H9 (cell line): ENCODE measurements around the gene FAXC. TPM values are rescaled to one million over a fixed set of nuclear protein-coding genes. Genes with fewer than 3 reads are reported as not detected.

Source experiments
- DNase-seq: peaks from one replicate; pipeline ENCODE4 v3.0.0-alpha.2; 2017
- H2AFZ ChIP-seq: one replicate; pipeline ENCODE4 v1.6.1; 2013; ENCODE audit warnings: mild to moderate bottlenecking, low read length, control low read depth, moderate library complexity
- H2AK5ac ChIP-seq: 2 replicates; pipeline ENCODE4 v1.6.1; 2013; ENCODE audit warnings: low read length, control low read depth, mixed read lengths; ENCODE audit not compliant: insufficient read length
- H2BK120ac ChIP-seq: one replicate; pipeline ENCODE4 v1.6.1; 2013; ENCODE audit warnings: low read depth, mild to moderate bottlenecking, low read length, control low read depth, inconsistent platforms; ENCODE audit not compliant: poor library complexity, severe bottlenecking
- H2BK12ac ChIP-seq: 2 replicates; pipeline ENCODE4 v1.6.1; 2013; ENCODE audit warnings: low read length, control low read depth, mixed read lengths, low read depth; ENCODE audit not compliant: insufficient read length
- H2BK15ac ChIP-seq: 2 replicates; pipeline ENCODE4 v1.6.1; 2013; ENCODE audit warnings: low read depth, low read length, control low read depth
- H2BK20ac ChIP-seq: one replicate; pipeline ENCODE4 v1.6.1; 2013; ENCODE audit warnings: low read depth, mild to moderate bottlenecking, low read length, control low read depth, inconsistent platforms; ENCODE audit not compliant: poor library complexity, severe bottlenecking
- H2BK5ac ChIP-seq: 2 replicates; pipeline ENCODE4 v1.6.1; 2013; ENCODE audit warnings: low read length, control low read depth, mixed read lengths; ENCODE audit not compliant: insufficient read length
- H3K14ac ChIP-seq: 2 replicates; pipeline ENCODE4 v1.6.1; 2013; ENCODE audit warnings: low read length, control low read depth; ENCODE audit not compliant: insufficient read depth
- H3K18ac ChIP-seq: 2 replicates; pipeline ENCODE4 v1.6.1; 2013; ENCODE audit warnings: low read depth, mild to moderate bottlenecking, mixed read lengths, low read length, control low read depth; ENCODE audit not compliant: insufficient read length
- H3K23ac ChIP-seq: 2 replicates; pipeline ENCODE4 v1.6.1; 2013; ENCODE audit warnings: low read length, control low read depth, mixed read lengths, low read depth; ENCODE audit not compliant: insufficient read length
- H3K23me2 ChIP-seq: 2 replicates; pipeline ENCODE4 v1.6.1; 2013; ENCODE audit warnings: low read depth, mild to moderate bottlenecking, mixed read lengths, low read length, control low read depth; ENCODE audit not compliant: insufficient read length, poor library complexity, severe bottlenecking
- H3K27ac ChIP-seq: 2 replicates; pipeline ENCODE4 v1.5.1; 2013; ENCODE audit warnings: low read length, control low read depth, mixed read lengths, low read depth; ENCODE audit not compliant: insufficient read length
- H3K27me3 ChIP-seq: 2 replicates; pipeline ENCODE4 v1.6.1; 2013; ENCODE audit warnings: low read length, control low read depth, inconsistent platforms; ENCODE audit not compliant: insufficient read depth
- H3K4ac ChIP-seq: 2 replicates; pipeline ENCODE4 v1.6.1; 2013; ENCODE audit warnings: low read depth, mild to moderate bottlenecking, control low read depth, inconsistent platforms, low read length, moderate library complexity
- H3K4me1 ChIP-seq: 2 replicates; pipeline ENCODE4 v1.6.1; 2013; ENCODE audit warnings: low read length, control low read depth, inconsistent platforms; ENCODE audit not compliant: insufficient read depth
- H3K4me2 ChIP-seq: 2 replicates; pipeline ENCODE4 v1.6.1; 2013; ENCODE audit warnings: low read length, control low read depth, mixed read lengths; ENCODE audit not compliant: insufficient read length, insufficient read depth
- H3K56ac ChIP-seq: 2 replicates; pipeline ENCODE4 v1.6.1; 2013; ENCODE audit warnings: low read depth, mild to moderate bottlenecking, mixed read lengths, low read length, control low read depth; ENCODE audit not compliant: insufficient read length
- H3K79me1 ChIP-seq: 2 replicates; pipeline ENCODE4 v1.6.1; 2013; ENCODE audit warnings: low read depth, mild to moderate bottlenecking, moderate library complexity, low read length, control low read depth, inconsistent platforms; ENCODE audit not compliant: insufficient read depth, poor library complexity, severe bottlenecking
- H3K79me2 ChIP-seq: 2 replicates; pipeline ENCODE4 v1.6.1; 2013; ENCODE audit warnings: low read length, control low read depth, inconsistent platforms; ENCODE audit not compliant: insufficient read depth
- H3K9ac ChIP-seq: 2 replicates; pipeline ENCODE4 v1.6.1; 2013; ENCODE audit warnings: low read length, control low read depth, mixed read lengths; ENCODE audit not compliant: insufficient read length; ENCODE audit errors: extremely low read depth
- H3K9me3 ChIP-seq: one replicate; pipeline ENCODE4 v1.6.1; 2013; ENCODE audit warnings: low read depth, low read length, inconsistent platforms; ENCODE audit not compliant: control insufficient read depth
- H3T11ph ChIP-seq: one replicate; pipeline ENCODE4 v1.6.1; 2013; ENCODE audit warnings: mild to moderate bottlenecking, low read length, control low read depth, inconsistent platforms
- H4K20me1 ChIP-seq: one replicate; pipeline ENCODE4 v1.6.1; 2013; ENCODE audit not compliant: control insufficient read depth, insufficient read length, insufficient read depth
- H4K5ac ChIP-seq: 2 replicates; pipeline ENCODE4 v1.6.1; 2013; ENCODE audit warnings: low read depth, mild to moderate bottlenecking, mixed read lengths, low read length, control low read depth; ENCODE audit not compliant: insufficient read length
- H4K8ac ChIP-seq: replicated peaks from 2 replicates; pipeline ENCODE4 v1.6.1; 2013; ENCODE audit warnings: low read length, control low read depth, mixed read lengths, low read depth; ENCODE audit not compliant: insufficient read length
- H4K91ac ChIP-seq: 2 replicates; pipeline ENCODE4 v1.6.1; 2013; ENCODE audit warnings: low read depth, mild to moderate bottlenecking, moderate library complexity, mixed read lengths, low read length, control low read depth; ENCODE audit not compliant: insufficient read length
- H3K27ac Mint-ChIP-seq, 3 experiments: 2 replicates in 2 of 3; 3 replicates in 1 of 3; pipeline ENCODE4 v1.8.0; 2020 to 2021; ENCODE audit warnings: mixed read lengths in 3 of 3, mild to moderate bottlenecking in 1 of 3, moderate library complexity in 1 of 3
- H3K27me3 Mint-ChIP-seq: 2 replicates; pipeline ENCODE4 v1.8.0; 2021; ENCODE audit warnings: low read depth, mild to moderate bottlenecking, moderate library complexity, mixed read lengths
- H3K36me3 Mint-ChIP-seq, 3 experiments: 2 replicates in 2 of 3; 3 replicates in 1 of 3; pipeline ENCODE4 v1.8.0; 2020 to 2021; ENCODE audit warnings: low read depth in 3 of 3, mixed read lengths in 3 of 3; ENCODE audit not compliant: insufficient read depth in 1 of 3
- H3K4me1 Mint-ChIP-seq, 2 experiments: 2 replicates each; pipeline ENCODE4 v1.8.0; 2020; ENCODE audit warnings: mixed read lengths in 2 of 2
- H3K4me3 Mint-ChIP-seq, 2 experiments: 2 replicates in 1 of 2; 3 replicates in 1 of 2; pipeline ENCODE4 v1.8.0; 2020 to 2021; ENCODE audit warnings: mild to moderate bottlenecking in 2 of 2, mixed read lengths in 2 of 2, moderate library complexity in 1 of 2
- H3K9me3 Mint-ChIP-seq, 2 experiments: 2 replicates in 1 of 2; 3 replicates in 1 of 2; pipeline ENCODE4 v1.8.0; 2020; ENCODE audit warnings: mild to moderate bottlenecking in 2 of 2, mixed read lengths in 2 of 2, moderate library complexity in 1 of 2
- WGBS: extraction: QIAGEN DNeasy Blood & Tissue Kit; methylation state at CpG from one replicate; pipeline ENCODE4 v1.1.7; 2013; ENCODE audit warnings: missing lambda C conversion rate, low lambda C conversion rate, mixed read lengths; ENCODE audit not compliant: insufficient read length; ENCODE audit errors: extremely low coverage; 5-methylcytosine and 5-hydroxymethylcytosine counted together
- total RNA-seq: library from RNA; stranded (reverse); gene quantifications from 2 replicates; pipeline ENCODE4 v1.2.1, GENCODE V29; 2021
- TF ChIP-seq, protein P1 (sequence below): fragments of 200-600 bp; sonication (generic); conservative IDR thresholded peaks from 3 replicates; pipeline ENCODE4 v1.8.0; 2021; ENCODE audit warnings: antibody characterized with exemption, mild to moderate bottlenecking

Gene FAXC
- total RNA-seq, 1 experiment from 2014 or later, result 17.2 TPM

DNA sequence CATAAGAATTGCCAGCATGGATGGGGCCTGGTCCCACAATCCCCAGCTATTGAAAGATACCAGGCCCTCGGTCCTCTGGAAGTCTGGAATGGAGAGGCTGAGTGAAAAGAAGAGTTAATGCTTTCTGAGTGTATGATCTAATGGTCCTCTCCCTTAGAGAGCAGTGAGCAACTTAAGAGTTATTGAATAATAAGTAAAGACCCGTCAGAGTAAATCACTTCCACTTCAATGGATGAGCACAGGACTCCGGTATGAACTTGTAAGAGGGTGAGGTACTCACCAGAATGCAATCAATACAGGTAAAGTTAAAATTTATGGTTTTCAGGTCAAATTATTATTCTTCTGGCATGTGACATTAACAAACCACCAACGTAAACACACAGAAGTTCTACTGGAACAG lies 39.9 kb downstream of the FAXC start:
- H2BK20ac ChIP-seq, result no peak overlapping the region
- no peaks in the 10 kb centered on the region for H3K9me3 ChIP-seq
- H3K23ac ChIP-seq, result no peak overlapping the region
- no peaks in the 10 kb centered on the region for H3K79me2 ChIP-seq
- H3K4me1 ChIP-seq, result no peaks in the 10 kb centered on the region
- H3K9ac ChIP-seq, result no peak overlapping the region
- Mint-ChIP-seq H3K4me1 (peaks cover 16 to 20% of the 10 kb centered on the region in 2 experiments), H3K9me3 (no peaks in the 10 kb centered on the region), H3K27me3 (no peaks in the 10 kb centered on the region), H3K27ac (no peak overlapping the region), H3K4me3 (no peak overlapping the region), H3K36me3 (peaks cover 0 to 8% (median 7%) of the 10 kb centered on the region in 3 experiments; a peak in 5 of 7 replicates)
- H2AFZ ChIP-seq, result no peak overlapping the region
- no peak overlapping the region for H2BK15ac ChIP-seq
- no peak overlapping the region for H3K27ac ChIP-seq
- no peak overlapping the region for H2AK5ac ChIP-seq
- no peak overlapping the region for H3K14ac ChIP-seq
- H4K8ac ChIP-seq, result no peak overlapping the region
- no peak for DNase-seq
- TF ChIP-seq, protein P1, sequence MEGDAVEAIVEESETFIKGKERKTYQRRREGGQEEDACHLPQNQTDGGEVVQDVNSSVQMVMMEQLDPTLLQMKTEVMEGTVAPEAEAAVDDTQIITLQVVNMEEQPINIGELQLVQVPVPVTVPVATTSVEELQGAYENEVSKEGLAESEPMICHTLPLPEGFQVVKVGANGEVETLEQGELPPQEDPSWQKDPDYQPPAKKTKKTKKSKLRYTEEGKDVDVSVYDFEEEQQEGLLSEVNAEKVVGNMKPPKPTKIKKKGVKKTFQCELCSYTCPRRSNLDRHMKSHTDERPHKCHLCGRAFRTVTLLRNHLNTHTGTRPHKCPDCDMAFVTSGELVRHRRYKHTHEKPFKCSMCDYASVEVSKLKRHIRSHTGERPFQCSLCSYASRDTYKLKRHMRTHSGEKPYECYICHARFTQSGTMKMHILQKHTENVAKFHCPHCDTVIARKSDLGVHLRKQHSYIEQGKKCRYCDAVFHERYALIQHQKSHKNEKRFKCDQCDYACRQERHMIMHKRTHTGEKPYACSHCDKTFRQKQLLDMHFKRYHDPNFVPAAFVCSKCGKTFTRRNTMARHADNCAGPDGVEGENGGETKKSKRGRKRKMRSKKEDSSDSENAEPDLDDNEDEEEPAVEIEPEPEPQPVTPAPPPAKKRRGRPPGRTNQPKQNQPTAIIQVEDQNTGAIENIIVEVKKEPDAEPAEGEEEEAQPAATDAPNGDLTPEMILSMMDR, result no peak
- WGBS, result no CpG with 5 or more reads among the region's 4 CpGs
- H3K56ac ChIP-seq, result no peak overlapping the region
- H3K18ac ChIP-seq, result no peak overlapping the region
- H3K79me1 ChIP-seq, result no peaks in the 10 kb centered on the region
- no peak overlapping the region for H4K5ac ChIP-seq
- H4K91ac ChIP-seq, result no peak overlapping the region
- no peaks in the 10 kb centered on the region for H3K23me2 ChIP-seq
- no peaks in the 10 kb centered on the region for H3K27me3 ChIP-seq
- no peak overlapping the region for H3T11ph ChIP-seq
- no peak overlapping the region for H3K4me2 ChIP-seq
- H4K20me1 ChIP-seq, result no peaks in the 10 kb centered on the region
- H2BK12ac ChIP-seq, result no peak overlapping the region
- H2BK120ac ChIP-seq, result no peak overlapping the region
- no peak overlapping the region for H2BK5ac ChIP-seq
- no peak overlapping the region for H3K4ac ChIP-seq
